ENCODE data around the gene ZBTB5. TPM values are rescaled to one million over a fixed set of nuclear protein-coding genes. Genes with fewer than 3 reads are reported as not detected.

The ZBTB5 gene
- total and polyA plus RNA-seq, 2 of the 4 experiments (the other 2 are of a cell fraction): 6.3 to 9.1 TPM

- no peaks in the 10 kb centered on the region for H3K4me1 ChIP-seq (ENCODE audit: control insufficient read depth, insufficient read depth, low read length)
- H3K36me3 ChIP-seq (ENCODE audit: control insufficient read depth, insufficient read depth, low read length): peaks cover 27% of the 10 kb centered on the region
- no TSS peak for BruUV-seq (replicated peaks)
- H3K79me1 ChIP-seq (ENCODE audit: low read depth in 1 of 2, low read length in 2 of 2): no peaks in the 10 kb centered on the region; a peak in 1 of 4 replicates
- H3K56ac ChIP-seq (ENCODE audit: extremely low read depth, insufficient read depth, low read length): no peak overlapping the region
- H2BK5ac ChIP-seq (ENCODE audit: low read depth, low read length, poor library complexity, severe bottlenecking): no peak overlapping the region
- dilution Hi-C loops (cut with HindIII; ENCODE audit: low sequenced_read_pairs, unreplicated experiment): no loop called here
- no peak overlapping the region for H4K8ac ChIP-seq (ENCODE audit: low read depth in 2 of 2, low read length in 2 of 2)
- in situ Hi-C loops (cut with MboI; ENCODE audit: low sequenced_read_pairs): no loop called here
- no peak for DNase-seq
- H3K27ac ChIP-seq (ENCODE audit: insufficient read depth, low read length): no peak overlapping the region
- H2BK20ac ChIP-seq (ENCODE audit: low read depth, low read length): no peak overlapping the region
- no peak overlapping the region for H2BK15ac ChIP-seq (ENCODE audit: low read depth, low read length)
- intact Hi-C loops (cut with micrococcal nuclease): no loop called here
- no peak overlapping the region for H2AFZ ChIP-seq (replicated peaks; ENCODE audit: low read length, poor library complexity)
- ChIA-PET CTCF (no interaction called here), POLR2A (ENCODE audit: unreplicated experiment) (no interaction called here)
- no peaks in the 10 kb centered on the region for H3K9me3 ChIP-seq (ENCODE audit: control insufficient read depth, insufficient read depth, low read length)
- no peak overlapping the region for H3K14ac ChIP-seq (replicated peaks; ENCODE audit: low read depth, low read length)
- H2AK5ac ChIP-seq (ENCODE audit: low read depth, low read length): no peak overlapping the region
- H4K91ac ChIP-seq (ENCODE audit: insufficient read depth, low read depth, low read length): no peak overlapping the region
- TF ChIP-seq BHLHE40 (IDR thresholded peaks at IDR 0.05; ENCODE audit: low read depth, low read length) (no peak), CEBPB (IDR thresholded peaks at IDR 0.05; ENCODE audit: low read depth, low read length) (0 out of 2 replicates have a peak, but pooled peaks have one; percentile 7)
- TF ChIP-seq, protein P1, sequence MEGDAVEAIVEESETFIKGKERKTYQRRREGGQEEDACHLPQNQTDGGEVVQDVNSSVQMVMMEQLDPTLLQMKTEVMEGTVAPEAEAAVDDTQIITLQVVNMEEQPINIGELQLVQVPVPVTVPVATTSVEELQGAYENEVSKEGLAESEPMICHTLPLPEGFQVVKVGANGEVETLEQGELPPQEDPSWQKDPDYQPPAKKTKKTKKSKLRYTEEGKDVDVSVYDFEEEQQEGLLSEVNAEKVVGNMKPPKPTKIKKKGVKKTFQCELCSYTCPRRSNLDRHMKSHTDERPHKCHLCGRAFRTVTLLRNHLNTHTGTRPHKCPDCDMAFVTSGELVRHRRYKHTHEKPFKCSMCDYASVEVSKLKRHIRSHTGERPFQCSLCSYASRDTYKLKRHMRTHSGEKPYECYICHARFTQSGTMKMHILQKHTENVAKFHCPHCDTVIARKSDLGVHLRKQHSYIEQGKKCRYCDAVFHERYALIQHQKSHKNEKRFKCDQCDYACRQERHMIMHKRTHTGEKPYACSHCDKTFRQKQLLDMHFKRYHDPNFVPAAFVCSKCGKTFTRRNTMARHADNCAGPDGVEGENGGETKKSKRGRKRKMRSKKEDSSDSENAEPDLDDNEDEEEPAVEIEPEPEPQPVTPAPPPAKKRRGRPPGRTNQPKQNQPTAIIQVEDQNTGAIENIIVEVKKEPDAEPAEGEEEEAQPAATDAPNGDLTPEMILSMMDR (conservative IDR thresholded peaks at IDR 0.05; ENCODE audit: low read depth, low read length): no peak
- H3K4ac ChIP-seq (ENCODE audit: low read depth, low read length): no peak overlapping the region
- H3K4me2 ChIP-seq (ENCODE audit: low read depth, low read length): no peak overlapping the region
- no peak overlapping the region for H3K18ac ChIP-seq (ENCODE audit: low read depth, low read length)
- H3K23ac ChIP-seq (ENCODE audit: low read depth, low read length): no peak overlapping the region
- ATAC-seq (ENCODE audit: low read depth): peak; percentile 31
- H4K20me1 ChIP-seq (ENCODE audit: insufficient read depth, low read length): 0 out of 2 replicates have a peak, but pooled peaks cover 3% of the 10 kb centered on the region
- H2AK9ac ChIP-seq (replicated peaks; ENCODE audit: low read depth, low read length, poor library complexity): no peak overlapping the region
- 100% methylated on average over 1 of the region's 5 CpGs; no CpG with 5 or more reads in 1 of the 2 experiments for WGBS, 2 experiments (ENCODE audit: extremely low coverage in 2 of 2, insufficient read length in 1 of 2)
- no peaks in the 10 kb centered on the region for H3K27me3 ChIP-seq (ENCODE audit: control insufficient read depth, insufficient read depth, low read length)
- no peak overlapping the region for H3K9ac ChIP-seq (ENCODE audit: low read depth, low read length)
- no peak overlapping the region for H4K5ac ChIP-seq (ENCODE audit: low read depth, low read length)
- no peak overlapping the region for H3K4me3 ChIP-seq (ENCODE audit: insufficient read depth, low read depth, low read length)
- H2BK120ac ChIP-seq (ENCODE audit: low read depth, low read length): no peak overlapping the region
- H3K9me1 ChIP-seq (ENCODE audit: insufficient read depth, low read length): peaks cover 6% of the 10 kb centered on the region; the same call in 1 of the 2 replicates
Measured at GRCh38 chr9:37508135-37508833, 43.0 kb upstream of the ZBTB5 start.

Measured in IMR-90 (cell line).